DMS153 (cell line): ENCODE measurements around the gene MS4A10.

Experiments
- DNase-seq: peaks from one replicate; lab custom pipeline; 2025; lab: John Stamatoyannopoulos, UW

MS4A10 gene

GRCh38 chr11:60849641-60850520, 64.7 kb downstream of the MS4A10 start:
- DNase-seq: no peak
